HepG2 (cell line): ENCODE results near the gene MAML1. TPM values are rescaled to one million over a fixed set of nuclear protein-coding genes. Genes with fewer than 3 reads are reported as not detected.

ENCODE experiments used
- ATAC-seq: fragments of 200-7000 bp; cut with Tn5 transposase; 3 replicates; pipeline ENCODE4 v1.9.1; 2020; ENCODE audit warnings: mild to moderate bottlenecking, moderate library complexity
- BruUV-seq: library from RNA; stranded (reverse); fragments of 400-500 nt; replicated peaks from 2 replicates; lab custom pipeline; 2021; lab: Mats Ljungman, UMichigan
- CTCF ChIA-PET: fragments of 300-600 bp; formaldehyde crosslinking; extraction: SDS; loops from one replicate; lab custom pipeline; 2021; ENCODE audit warnings: low total read pairs, inconsistent platforms, low intra/inter-chr PET ratio; lab: Yijun Ruan, JAX
- POLR2A ChIA-PET: fragments of 350-600 bp; sonication (Branson Sonifier 250); formaldehyde crosslinking; loops from one replicate; lab custom pipeline; 2020; ENCODE audit warnings: antibody characterized with exemption, inconsistent platforms; lab: Yijun Ruan, JAX
- DNase-seq: peaks from one replicate; pipeline ENCODE4 v3.0.0-alpha.2; 2015; ENCODE audit warnings: low spot score
- FAIRE-seq: peaks from 3 replicates; lab custom pipeline; 2011; peaks lifted over from hg19 to GRCh38; lab: Jason Lieb, UNC
- H2AFZ ChIP-seq: one replicate; pipeline ENCODE4 v1.6.1; 2011; ENCODE audit warnings: low read length, inconsistent platforms
- H3K27ac ChIP-seq: fragments of 300-600 bp; 3 replicates; pipeline ENCODE4 v1.8.0; 2011; ENCODE audit warnings: mixed run types, mild to moderate bottlenecking, mixed read lengths, low read length, inconsistent platforms; ENCODE audit not compliant: insufficient read depth; ENCODE audit errors: extremely low read length
- H3K27me3 ChIP-seq, 2 experiments: fragments of 200-600 bp in 1 of 2; 2 replicates in 1 of 2; 3 replicates in 1 of 2; pipeline versions ENCODE4 v1.6.0 to v1.8.0; 2011; ENCODE audit warnings: low read length in 2 of 2, mild to moderate bottlenecking in 2 of 2, moderate library complexity in 2 of 2, inconsistent platforms in 1 of 2; ENCODE audit not compliant: insufficient read depth in 2 of 2, control insufficient read depth in 1 of 2
- H3K36me3 ChIP-seq, 2 experiments: fragments of 200-600 bp in 1 of 2; replicated peaks in 1 of 2; 2 replicates in 1 of 2; 3 replicates in 1 of 2; pipeline versions ENCODE4 v1.5.1 to v1.8.0; 2011; ENCODE audit warnings: low read length in 2 of 2, inconsistent platforms in 1 of 2; ENCODE audit not compliant: insufficient read depth in 2 of 2, control insufficient read depth in 1 of 2
- H3K4me1 ChIP-seq: 2 replicates; pipeline ENCODE4 v1.5.1; 2012; ENCODE audit warnings: low read length, inconsistent platforms; ENCODE audit not compliant: insufficient read depth
- H3K4me2 ChIP-seq: 2 replicates; pipeline ENCODE4 v1.6.0; 2011; ENCODE audit warnings: low read depth, low read length, inconsistent platforms
- H3K4me3 ChIP-seq, 3 experiments: fragments of 200-600 bp in 1 of 3; sonication (generic), shearing (Covaris generic) in 1 of 3; replicated peaks in 1 of 3; 2 replicates each; pipeline ENCODE4 v1.5.1; 2011 to 2016; ENCODE audit warnings: low read length in 3 of 3, inconsistent platforms in 2 of 3, low read depth in 2 of 3, mild to moderate bottlenecking in 2 of 3, control low read depth in 1 of 3, mixed read lengths in 1 of 3; ENCODE audit not compliant: insufficient read depth in 1 of 3
- H3K79me2 ChIP-seq: one replicate; pipeline ENCODE4 v1.6.1; 2011; ENCODE audit warnings: low read length, inconsistent platforms; ENCODE audit not compliant: insufficient read depth
- H3K9ac ChIP-seq: 2 replicates; pipeline ENCODE4 v1.6.0; 2011; ENCODE audit warnings: mild to moderate bottlenecking, low read depth, low read length, inconsistent platforms; ENCODE audit not compliant: insufficient read depth
- H3K9me3 ChIP-seq: 2 replicates; pipeline ENCODE4 v1.5.1; 2012; ENCODE audit warnings: mild to moderate bottlenecking, low read length
- H4K20me1 ChIP-seq: 2 replicates; pipeline ENCODE4 v1.6.0; 2011; ENCODE audit warnings: inconsistent platforms, mild to moderate bottlenecking, low read length, moderate library complexity; ENCODE audit not compliant: insufficient read depth
- FOXK1 ChIP-seq: sonication (generic); formaldehyde crosslinking; IDR thresholded peaks from 2 replicates; pipeline ENCODE4 v1.4.0; 2020; ENCODE audit warnings: low read depth, missing genetic modification reagents, borderline replicate concordance
- HNRNPLL ChIP-seq: fragments of 200-400 bp; formaldehyde crosslinking; IDR thresholded peaks from 2 replicates; pipeline ENCODE4 v1.6.1; 2017; ENCODE audit warnings: mild to moderate bottlenecking, low read depth, low read length; ENCODE audit not compliant: poor library complexity, severe bottlenecking
- PAF1 ChIP-seq: IDR thresholded peaks from 2 replicates; pipeline ENCODE4 v1.6.1; 2016; ENCODE audit warnings: missing genetic modification reagents, missing compliant biosample characterization
- POLR2G ChIP-seq: fragments of 200-400 bp; formaldehyde crosslinking; IDR thresholded peaks from 2 replicates; pipeline ENCODE4 v1.6.1; 2018; ENCODE audit warnings: mild to moderate bottlenecking, low read depth, low read length, moderate library complexity
- RBM22 ChIP-seq: fragments of 200-400 bp; formaldehyde crosslinking; optimal IDR thresholded peaks from 2 replicates; pipeline ENCODE3; 2017; ENCODE audit warnings: mild to moderate bottlenecking, low read length, moderate library complexity
- REPIN1 ChIP-seq: sonication (generic); formaldehyde crosslinking; IDR thresholded peaks from 2 replicates; pipeline ENCODE4 v1.8.0; 2022; ENCODE audit warnings: missing genetic modification reagents, low read depth, mild to moderate bottlenecking, borderline replicate concordance
- RFXANK ChIP-seq: IDR thresholded peaks from 2 replicates; pipeline ENCODE4 v1.6.1; 2016
- SMYD3 ChIP-seq: sonication (generic); formaldehyde crosslinking; IDR thresholded peaks from 2 replicates; pipeline ENCODE4 v1.8.1; 2023; ENCODE audit warnings: mild to moderate bottlenecking, missing genetic modification reagents
- ZZZ3 ChIP-seq: sonication (generic); formaldehyde crosslinking; IDR thresholded peaks from 2 replicates; pipeline ENCODE4 v1.4.0; 2020; ENCODE audit warnings: missing genetic modification reagents, mild to moderate bottlenecking, borderline replicate concordance
- WGBS: methylation state at CpG from one replicate; pipeline ENCODE4 v1.1.6; 2017; ENCODE audit warnings: low lambda C conversion rate; 5-methylcytosine and 5-hydroxymethylcytosine counted together
- in situ Hi-C: cut with HindIII; loops from 2 replicates; pipeline ENCODE4 v1.10.0; 2017; ENCODE audit warnings: low pct_unique_long_range_greater_than_20kb; ENCODE audit not compliant: extremely low pct_ligation_motif_present
- intact Hi-C: fragments of 100-400 bp; cut with micrococcal nuclease; formaldehyde crosslinking; loops from one replicate; pipeline ENCODE4 v1.10.0; 2022; ENCODE audit not compliant: unreplicated experiment
- polyA plus RNA-seq, 8 experiments: library from polyadenylated mRNA; depleted of rRNA in 3 of 8; stranded (reverse) in 7 of 8; unstranded in 1 of 8; fragments of >200 nt; fragmentation: Illumina TruSeq in 4 of 8; extraction: Trizol in 4 of 8; gene quantifications; 2 replicates each; pipeline versions ENCODE4 v1.2.1 to v1.2.3, GENCODE V29; 2011 to 2016; ENCODE audit warnings: low read depth in 4 of 8, missing spikeins in 1 of 8, mixed read lengths in 1 of 8; ENCODE audit not compliant: insufficient read depth in 1 of 8
- total RNA-seq, 5 experiments: library from RNA; depleted of rRNA; stranded (reverse); fragments of >200 nt; fragmentation: Illumina TruSeq; extraction: Trizol; gene quantifications; 2 replicates each; pipeline ENCODE4 v1.2.3, GENCODE V29; 2016; ENCODE audit warnings: low read depth in 1 of 5
- TF ChIP-seq, protein P1 (sequence below): sonication (generic); formaldehyde crosslinking; IDR thresholded peaks from 2 replicates; pipeline ENCODE4 v1.4.0; 2020; ENCODE audit warnings: mild to moderate bottlenecking, missing genetic modification reagents, borderline replicate concordance
- TF ChIP-seq, protein P2 (sequence below): IDR thresholded peaks from 2 replicates; pipeline ENCODE4 v1.6.1; 2016; ENCODE audit warnings: missing genetic modification reagents, missing compliant biosample characterization
- TF ChIP-seq, protein P3 (sequence below): sonication (generic); formaldehyde crosslinking; IDR thresholded peaks from 2 replicates; pipeline ENCODE4 v1.4.0; 2020; ENCODE audit warnings: missing genetic modification reagents, borderline replicate concordance

Gene MAML1
- total and polyA plus RNA-seq, 2 of the 13 experiments (the other 11 are each of a cell fraction or from before 2014, with no cell fraction given): 10.0 to 10.8 TPM

DNA sequence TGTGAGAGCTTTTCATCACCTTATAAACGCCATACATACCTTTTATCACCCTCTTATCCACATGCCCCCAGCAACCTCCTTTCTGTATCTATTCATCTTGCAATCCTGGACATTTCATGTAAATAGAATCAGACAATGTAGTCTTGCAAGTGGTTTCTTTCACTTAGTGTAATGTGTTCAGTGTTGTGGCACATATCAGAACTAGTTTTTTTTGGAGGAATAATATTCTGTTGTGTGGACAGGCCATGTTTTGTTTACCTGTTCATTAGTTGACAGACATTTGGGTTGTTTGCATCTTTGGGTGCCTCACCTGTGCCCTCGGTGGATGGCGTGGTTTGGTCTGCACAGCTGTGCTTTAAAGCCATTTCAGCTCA lies 89.4 kb downstream of the MAML1 start:
- DNase-seq (no peak), ATAC-seq (no peak)
- no peaks in the 10 kb centered on the region for H3K9me3 ChIP-seq
- H3K4me1 ChIP-seq: peaks cover 83% of the 10 kb centered on the region
- ChIA-PET POLR2A (interaction anchor here (0.6 to 1.8 kb wide), 12 partner anchors 8 to 90 kb away, joined by 3 to 11 read pairs (median 4); partner anchors contain the start of genes MGAT4B and MRNIP), CTCF (no interaction called here)
- peak overlapping the region; percentile 97 to 99 (median 99) for H3K4me3 ChIP-seq
- H2AFZ ChIP-seq: no peak overlapping the region
- H3K27me3 ChIP-seq: no peaks in the 10 kb centered on the region
- peaks cover 49% of the 10 kb centered on the region for H3K79me2 ChIP-seq
- TF ChIP-seq RFXANK (CRISPR knock-in tag): no peak
- TF ChIP-seq, protein P1, sequence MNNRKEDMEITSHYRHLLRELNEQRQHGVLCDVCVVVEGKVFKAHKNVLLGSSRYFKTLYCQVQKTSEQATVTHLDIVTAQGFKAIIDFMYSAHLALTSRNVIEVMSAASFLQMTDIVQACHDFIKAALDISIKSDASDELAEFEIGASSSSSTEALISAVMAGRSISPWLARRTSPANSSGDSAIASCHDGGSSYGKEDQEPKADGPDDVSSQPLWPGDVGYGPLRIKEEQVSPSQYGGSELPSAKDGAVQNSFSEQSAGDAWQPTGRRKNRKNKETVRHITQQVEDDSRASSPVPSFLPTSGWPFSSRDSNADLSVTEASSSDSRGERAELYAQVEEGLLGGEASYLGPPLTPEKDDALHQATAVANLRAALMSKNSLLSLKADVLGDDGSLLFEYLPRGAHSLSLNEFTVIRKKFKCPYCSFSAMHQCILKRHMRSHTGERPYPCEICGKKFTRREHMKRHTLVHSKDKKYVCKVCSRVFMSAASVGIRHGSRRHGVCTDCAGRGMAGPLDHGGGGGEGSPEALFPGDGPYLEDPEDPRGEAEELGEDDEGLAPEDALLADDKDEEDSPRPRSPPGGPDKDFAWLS (CRISPR knock-in tag): no peak
- no peak for TF ChIP-seq HNRNPLL
- TF ChIP-seq, protein P2, sequence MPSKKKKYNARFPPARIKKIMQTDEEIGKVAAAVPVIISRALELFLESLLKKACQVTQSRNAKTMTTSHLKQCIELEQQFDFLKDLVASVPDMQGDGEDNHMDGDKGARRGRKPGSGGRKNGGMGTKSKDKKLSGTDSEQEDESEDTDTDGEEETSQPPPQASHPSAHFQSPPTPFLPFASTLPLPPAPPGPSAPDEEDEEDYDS: no peak
- TF ChIP-seq, protein P3, sequence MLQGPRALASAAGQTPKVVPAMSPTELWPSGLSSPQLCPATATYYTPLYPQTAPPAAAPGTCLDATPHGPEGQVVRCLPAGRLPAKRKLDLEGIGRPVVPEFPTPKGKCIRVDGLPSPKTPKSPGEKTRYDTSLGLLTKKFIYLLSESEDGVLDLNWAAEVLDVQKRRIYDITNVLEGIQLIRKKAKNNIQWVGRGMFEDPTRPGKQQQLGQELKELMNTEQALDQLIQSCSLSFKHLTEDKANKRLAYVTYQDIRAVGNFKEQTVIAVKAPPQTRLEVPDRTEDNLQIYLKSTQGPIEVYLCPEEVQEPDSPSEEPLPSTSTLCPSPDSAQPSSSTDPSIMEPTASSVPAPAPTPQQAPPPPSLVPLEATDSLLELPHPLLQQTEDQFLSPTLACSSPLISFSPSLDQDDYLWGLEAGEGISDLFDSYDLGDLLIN: no peak
- TF ChIP-seq PAF1: peak; percentile 24; the same call in 1 of the 2 replicates
- no peak for TF ChIP-seq REPIN1
- TF ChIP-seq ZZZ3 (CRISPR knock-in tag): 0 out of 2 replicates have a peak, but pooled peaks have one; percentile 32
- no peak for TF ChIP-seq FOXK1 (CRISPR knock-in tag)
- TF ChIP-seq SMYD3 (CRISPR knock-in tag): 0 out of 2 replicates have a peak, but pooled peaks have one; percentile 1
- TF ChIP-seq RBM22: peak; percentile 79
- TF ChIP-seq POLR2G: peak; percentile 18; the same call in 1 of the 2 replicates
- TF ChIP-seq, all 625 proteins: peak for 5
- WGBS: 46% methylated on average over 3 of the region's 3 CpGs
- Histone ChIP-seq H3K36me3 (peaks cover 15 to 32% of the 10 kb centered on the region in 2 experiments), H3K4me2 (peak overlapping the region; percentile 92), H4K20me1 (peaks cover 51% of the 10 kb centered on the region), H3K9ac (peak overlapping the region; percentile 100), H3K27ac (peak overlapping the region; percentile 99)
- intact Hi-C loops (no loop called here), in situ Hi-C loops (no loop called here)
- BruUV-seq: TSS peak; percentile 70
- no peak for FAIRE-seq
